Stimulated activated CD8-positive, alpha-beta memory T cell treated with anti-CD3 and anti-CD28 coated beads, Interleukin-15, amount 100 ng/mL, for 24 hours (primary cell): Measurements from ENCODE around the gene HEATR1.
"Not testable (repeated sequence)": the region's sequence is repeated elsewhere in the genome, so short reads cannot be mapped to it uniquely, and the experiment has no call there.

ENCODE experiments used
- DNase-seq: peaks from one replicate; pipeline ENCODE4 v3.0.0-alpha.2; 2020; ENCODE audit warnings: low read depth

The HEATR1 gene

GRCh38 chr1:236508593-236509027, 95.7 kb downstream of the HEATR1 start:
- DNase-seq, result no peak

DNA sequence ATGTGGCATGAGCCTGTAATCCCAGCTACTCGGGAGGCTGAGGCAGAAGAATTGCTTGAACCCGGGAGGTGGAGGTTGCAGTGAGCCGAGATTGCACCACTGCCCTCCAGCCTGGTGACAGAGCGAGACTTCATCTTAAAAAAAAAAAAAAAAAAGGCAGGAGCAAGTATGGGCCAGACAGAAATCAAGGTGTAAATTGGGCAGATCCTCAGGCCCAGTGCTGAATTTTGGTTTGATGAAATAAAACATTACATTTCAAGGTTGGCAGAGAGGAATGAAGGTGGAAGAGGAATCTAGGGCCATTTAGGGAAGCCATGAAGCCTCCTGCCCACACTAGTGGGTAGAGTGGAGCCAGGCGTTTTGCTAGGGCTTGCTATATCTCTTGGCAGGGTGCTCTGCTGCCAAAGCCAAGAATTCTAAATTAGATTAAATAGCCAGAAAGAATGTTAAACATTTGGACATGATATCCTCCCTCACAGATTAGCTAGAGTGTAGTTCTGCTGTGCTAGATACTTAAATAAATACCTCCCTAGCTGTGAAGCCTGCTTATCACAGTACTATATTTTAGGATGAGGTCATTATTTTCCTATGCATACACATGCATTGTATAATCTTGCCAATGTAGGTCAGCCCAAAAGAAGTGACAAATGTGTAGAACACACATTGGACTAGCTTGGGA, 97.2 kb downstream of the HEATR1 start:
- DNase-seq, result no peak

DNA sequence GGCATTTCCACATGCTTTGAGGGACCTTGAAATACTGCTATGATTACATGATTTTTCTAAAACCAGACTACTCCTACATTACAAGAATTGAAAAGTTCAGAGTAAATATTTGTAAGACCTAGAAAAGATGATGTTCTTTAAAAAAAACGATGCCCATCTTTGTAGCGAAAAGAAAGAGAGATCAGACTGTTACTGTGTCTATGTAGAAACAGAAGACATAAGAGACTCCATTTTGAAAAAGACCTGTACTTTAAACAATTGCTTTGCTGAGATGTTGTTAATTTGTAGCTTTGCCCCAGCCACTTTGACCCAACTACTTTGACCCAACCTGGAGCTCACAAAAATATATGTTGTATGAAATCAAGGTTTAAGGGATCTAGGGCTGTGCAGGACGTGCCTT, 100.0 kb downstream of the HEATR1 start:
- not testable (repeated sequence) for DNase-seq

- no peak for DNase-seq
Measured at GRCh38 chr1:236502972-236503639, 101.2 kb downstream of the HEATR1 start.

- no peak for DNase-seq
Measured at GRCh38 chr1:236502579-236502971, 101.7 kb downstream of the HEATR1 start.

- DNase-seq, result no peak
Measured at GRCh38 chr1:236501093-236501492, 103.2 kb downstream of the HEATR1 start.
